ENCODE data around the gene SMIM38. TPM values are rescaled to one million over a fixed set of nuclear protein-coding genes. Genes with fewer than 3 reads are reported as not detected.

The SMIM38 gene
- total and polyA plus RNA-seq, 2 of the 4 experiments (the other 2 are of a cell fraction): under 0.01 to 0.05 TPM

DNA sequence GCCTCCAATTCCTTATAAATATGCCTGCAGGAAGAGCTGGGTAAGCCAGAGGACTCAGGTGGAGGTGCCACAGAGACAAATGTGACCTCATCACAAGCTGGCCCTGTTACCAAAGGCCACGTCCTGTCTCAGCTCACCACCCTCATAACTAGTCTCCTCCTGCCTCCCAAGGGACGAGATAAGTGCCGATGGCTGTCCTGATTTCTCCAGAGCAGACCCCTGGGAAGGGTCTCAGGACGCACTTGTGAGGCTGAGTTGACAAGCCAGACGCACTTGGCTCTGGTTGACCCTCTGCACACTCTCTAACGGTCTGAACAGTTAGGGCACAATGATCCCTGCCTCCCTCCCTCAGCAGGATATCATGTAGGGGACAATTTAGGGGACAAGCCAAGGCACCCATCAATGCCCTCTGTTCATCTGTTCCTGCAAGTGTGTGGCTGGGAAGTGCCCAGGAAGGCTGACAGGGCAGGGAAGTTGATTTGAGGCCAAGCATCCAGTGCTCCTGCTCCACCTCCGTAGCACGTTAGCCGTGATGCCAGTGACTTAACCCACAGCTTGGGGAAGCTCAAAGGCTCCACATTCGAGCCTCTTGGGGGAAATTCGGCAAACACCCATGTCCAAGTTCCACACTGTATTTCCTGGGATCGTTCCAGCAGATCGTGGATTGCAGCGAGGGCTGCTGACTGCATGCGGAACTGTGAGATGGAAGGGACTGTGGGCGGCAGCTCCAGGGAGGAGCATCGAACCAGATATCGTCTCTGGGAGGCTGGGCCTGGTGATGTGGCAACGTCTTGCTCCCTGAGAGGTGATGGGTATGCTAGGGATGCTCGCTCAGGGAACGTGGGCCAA lies 2.8 kb downstream of the SMIM38 start (continued):
- TF ChIP-seq BHLHE40 (IDR thresholded peaks at IDR 0.05; ENCODE audit: low read depth, low read length): no peak

DNA sequence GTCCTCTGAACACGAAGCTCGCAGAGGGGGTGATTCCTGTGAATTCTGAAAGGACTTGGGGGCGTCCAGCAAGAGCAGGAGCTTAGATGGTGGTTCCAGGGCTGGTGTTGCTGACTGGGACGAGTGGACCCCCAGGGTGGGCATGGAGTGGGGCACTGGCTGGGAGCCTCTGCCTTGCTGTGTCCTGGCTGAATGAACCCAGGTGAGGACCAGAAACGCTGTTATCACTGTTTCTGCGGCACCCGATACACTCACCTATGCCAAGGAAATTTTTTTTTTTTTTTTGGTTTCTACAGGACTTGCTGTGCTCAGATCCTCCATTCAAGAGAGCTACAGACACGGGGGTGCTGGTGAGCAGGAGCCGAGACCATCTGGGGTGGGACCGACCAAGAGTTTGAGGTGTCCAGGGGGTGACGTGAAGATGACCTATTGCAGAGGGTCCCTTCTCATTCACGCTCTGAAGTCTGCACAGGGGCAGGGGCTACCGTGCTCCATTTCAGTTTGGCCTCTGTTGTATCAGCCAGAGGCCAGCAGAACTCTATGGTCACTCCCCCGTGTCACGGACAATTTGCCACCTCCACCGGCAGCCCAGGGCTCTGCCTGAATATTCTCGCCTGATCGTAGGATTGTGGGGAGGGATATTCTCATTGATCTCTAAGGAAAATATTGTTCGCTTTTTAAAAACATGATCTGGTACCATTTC lies 3.6 kb downstream of the SMIM38 start:
- no peak for ATAC-seq (ENCODE audit: low read depth)
- H4K20me1 ChIP-seq (ENCODE audit: insufficient read depth, low read length): no peaks in the 10 kb centered on the region
- H3K4ac ChIP-seq (ENCODE audit: low read depth, low read length): peak overlapping the region; percentile 43; the same call in 1 of the 2 replicates
- H3K4me1 ChIP-seq (ENCODE audit: control insufficient read depth, insufficient read depth, low read length): peaks cover 17% of the 10 kb centered on the region
- no peak overlapping the region for H4K91ac ChIP-seq (ENCODE audit: insufficient read depth, low read depth, low read length)
- no peak overlapping the region for H2AK5ac ChIP-seq (ENCODE audit: low read depth, low read length)
- no peaks in the 10 kb centered on the region for H3K79me1 ChIP-seq (ENCODE audit: low read depth in 1 of 2, low read length in 2 of 2)
- no peak overlapping the region for H3K27ac ChIP-seq (ENCODE audit: insufficient read depth, low read length)
- H2BK5ac ChIP-seq (ENCODE audit: low read depth, low read length, poor library complexity, severe bottlenecking): no peak overlapping the region
- no peaks in the 10 kb centered on the region for H3K27me3 ChIP-seq (ENCODE audit: control insufficient read depth, insufficient read depth, low read length)
- no peak overlapping the region for H2BK120ac ChIP-seq (ENCODE audit: low read depth, low read length)
- no peak overlapping the region; the same call in 1 of the 2 replicates for H2BK20ac ChIP-seq (ENCODE audit: low read depth, low read length)
- intact Hi-C loops (cut with micrococcal nuclease) (no loop called here), in situ Hi-C loops (cut with MboI; ENCODE audit: low sequenced_read_pairs) (no loop called here), dilution Hi-C loops (cut with HindIII; ENCODE audit: low sequenced_read_pairs, unreplicated experiment) (no loop called here)
- H3K18ac ChIP-seq (ENCODE audit: low read depth, low read length): no peak overlapping the region
- no peak overlapping the region for H4K5ac ChIP-seq (ENCODE audit: low read depth, low read length)
- H4K8ac ChIP-seq (ENCODE audit: low read depth in 2 of 2, low read length in 2 of 2): no peak overlapping the region
- H3K4me2 ChIP-seq (ENCODE audit: low read depth, low read length): no peak overlapping the region
- no peak overlapping the region for H2BK15ac ChIP-seq (ENCODE audit: low read depth, low read length)
- no peak overlapping the region for H3K23ac ChIP-seq (ENCODE audit: low read depth, low read length)
- TF ChIP-seq MXI1 (IDR thresholded peaks at IDR 0.05; ENCODE audit: borderline replicate concordance, low read depth, low read length): no peak
- H3K56ac ChIP-seq (ENCODE audit: extremely low read depth, insufficient read depth, low read length): no peak overlapping the region
- no peak overlapping the region for H3K4me3 ChIP-seq (ENCODE audit: insufficient read depth, low read depth, low read length)
- DNase-seq: no peak
- ChIA-PET POLR2A (ENCODE audit: unreplicated experiment) (no interaction called here), CTCF (no interaction called here)
- H3K36me3 ChIP-seq (ENCODE audit: control insufficient read depth, insufficient read depth, low read length): no peaks in the 10 kb centered on the region
- no peak overlapping the region for H2AK9ac ChIP-seq (replicated peaks; ENCODE audit: low read depth, low read length, poor library complexity)
- H3K9ac ChIP-seq (ENCODE audit: low read depth, low read length): no peak overlapping the region
- no peak overlapping the region for H3K14ac ChIP-seq (replicated peaks; ENCODE audit: low read depth, low read length)
- no peaks in the 10 kb centered on the region for H3K9me3 ChIP-seq (ENCODE audit: control insufficient read depth, insufficient read depth, low read length)
- WGBS, 2 experiments (ENCODE audit: extremely low coverage in 2 of 2, insufficient read length in 1 of 2): 89% methylated on average over 5 of the region's 19 CpGs; no CpG with 5 or more reads in 1 of the 2 experiments
- H2AFZ ChIP-seq (replicated peaks; ENCODE audit: low read length, poor library complexity): peak overlapping the region; percentile 54
- H3K9me1 ChIP-seq (ENCODE audit: insufficient read depth, low read length): peaks cover 3% of the 10 kb centered on the region
- BruUV-seq (replicated peaks): no TSS peak

Measured in IMR-90 (cell line).